OCI-M2 (cell line): ENCODE measurements around the gene PRKCI.
"Not testable (repeated sequence)": the region's sequence is repeated elsewhere in the genome, so short reads cannot be mapped to it uniquely, and the experiment has no call there.

Experiments used
- DNase-seq: peaks from one replicate; lab custom pipeline; 2025; ENCODE audit not compliant: unreplicated experiment; lab: John Stamatoyannopoulos, UW

The PRKCI gene

DNA sequence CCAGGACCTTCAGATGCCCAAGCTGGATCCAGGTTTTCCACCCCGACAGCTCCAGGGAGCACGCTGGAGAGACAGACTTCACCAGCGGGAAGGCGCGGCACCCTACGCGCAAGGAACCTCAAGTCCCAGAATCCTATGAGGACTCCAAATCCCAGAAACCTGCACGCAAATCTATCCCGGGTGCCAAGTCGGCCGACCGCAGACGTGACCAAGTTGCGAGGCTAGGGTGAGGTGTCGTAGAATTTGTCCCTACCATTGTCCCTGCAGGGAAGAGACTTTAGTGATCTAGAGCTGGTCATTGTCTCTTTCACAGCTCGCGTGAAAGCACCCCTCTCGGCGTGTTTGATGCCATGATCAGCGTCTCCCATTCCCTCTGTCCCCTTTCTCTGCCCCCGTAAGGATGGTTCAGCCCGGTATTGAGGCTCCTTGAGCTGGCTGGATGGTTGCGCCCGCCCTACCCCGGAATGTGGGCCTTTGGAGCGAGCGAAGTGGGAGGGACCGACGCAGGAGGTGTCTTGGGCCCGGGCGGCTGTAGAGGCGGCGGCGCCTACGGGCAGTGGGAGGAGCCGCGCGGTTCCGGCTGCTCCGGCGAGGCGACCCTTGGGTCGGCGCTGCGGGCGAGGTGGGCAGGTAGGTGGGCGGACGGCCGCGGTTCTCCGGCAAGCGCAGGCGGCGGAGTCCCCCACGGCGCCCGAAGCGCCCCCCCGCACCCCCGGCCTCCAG, at the start of gene PRKCI:
TSS of gene PRKCI (plus strand) at position 501 of the 723 bp plus-strand sequence. CDS start 246 bp downstream, outside the sequence.
- peak; percentile 61 for DNase-seq

DNA sequence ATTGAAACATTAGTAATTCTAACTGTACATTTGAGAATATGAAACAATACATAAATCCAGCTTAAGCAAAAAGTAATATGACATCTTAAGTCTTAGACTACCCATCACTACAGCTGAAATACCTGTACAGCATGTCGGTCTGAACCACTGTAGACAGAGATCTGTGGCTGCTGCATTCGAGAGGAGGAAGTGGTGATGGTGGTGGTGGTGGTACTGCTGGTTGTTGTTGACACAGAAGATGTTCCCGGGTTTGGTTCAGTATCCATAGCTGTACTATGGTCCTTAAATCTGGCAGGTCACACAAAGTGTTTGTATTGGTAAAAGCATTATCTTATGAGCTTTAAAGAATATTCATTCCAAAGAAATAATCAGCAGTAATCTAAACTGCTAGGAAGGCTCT, 43.6 kb upstream of the PRKCI start:
- DNase-seq, result no peak

DNA sequence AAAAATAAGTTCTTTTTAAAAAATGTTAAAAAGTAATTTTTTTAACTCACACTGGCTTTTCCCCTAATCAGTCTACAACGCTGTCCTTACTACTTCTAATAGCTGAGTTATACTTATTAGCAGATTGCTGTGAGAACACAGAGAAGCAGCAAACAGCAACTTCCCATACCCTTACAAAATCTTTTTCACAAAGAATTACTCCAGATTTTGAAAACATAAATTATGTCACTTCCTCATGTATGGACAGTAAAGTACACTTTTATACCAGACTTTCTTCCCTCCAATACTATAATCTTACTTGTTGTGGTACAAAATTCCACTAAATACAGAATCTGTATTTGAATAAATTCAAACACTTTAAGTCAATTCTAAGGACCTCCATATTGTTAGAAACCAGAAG, 42.8 kb upstream of the PRKCI start:
- no peak for DNase-seq

DNA sequence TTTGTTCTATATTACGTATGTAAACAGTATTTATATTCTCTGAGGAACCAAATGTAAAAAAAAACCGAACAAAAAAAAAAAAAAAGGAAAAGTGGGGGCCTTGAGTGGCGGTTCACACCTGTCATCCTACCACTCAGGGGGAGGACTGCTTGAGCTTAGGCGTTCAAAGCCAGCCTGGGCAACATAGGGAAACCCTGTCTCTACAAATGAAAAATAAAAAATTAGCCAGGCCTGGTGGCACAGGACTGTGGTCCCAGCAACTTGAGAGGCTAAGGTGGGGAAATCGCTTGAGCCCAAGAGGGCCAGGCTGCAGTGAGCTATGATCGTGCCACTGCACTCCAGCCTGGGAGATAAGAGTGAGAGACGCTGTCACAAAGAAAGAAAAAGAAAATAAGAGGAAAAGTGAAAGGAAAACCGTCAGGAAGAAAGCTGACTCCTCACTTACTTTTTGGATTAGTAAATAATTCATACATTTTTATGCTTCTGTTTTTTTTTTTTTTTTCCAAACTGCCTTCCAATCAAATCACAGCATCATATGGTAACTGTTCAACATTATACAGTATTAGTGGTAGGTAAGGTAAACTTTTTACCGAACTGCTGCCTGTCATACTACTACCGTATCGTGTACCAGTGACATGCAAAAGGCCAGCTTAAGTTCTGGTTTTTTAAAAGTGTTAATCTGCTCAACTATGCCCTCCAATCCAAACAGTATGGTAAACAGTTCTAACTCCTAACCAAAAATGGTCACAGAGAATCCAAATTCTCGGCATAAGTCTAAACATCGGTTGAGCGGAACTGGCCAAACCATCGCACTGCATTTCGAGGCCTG, 41.9 kb upstream of the PRKCI start:
- DNase-seq, result no peak

DNA sequence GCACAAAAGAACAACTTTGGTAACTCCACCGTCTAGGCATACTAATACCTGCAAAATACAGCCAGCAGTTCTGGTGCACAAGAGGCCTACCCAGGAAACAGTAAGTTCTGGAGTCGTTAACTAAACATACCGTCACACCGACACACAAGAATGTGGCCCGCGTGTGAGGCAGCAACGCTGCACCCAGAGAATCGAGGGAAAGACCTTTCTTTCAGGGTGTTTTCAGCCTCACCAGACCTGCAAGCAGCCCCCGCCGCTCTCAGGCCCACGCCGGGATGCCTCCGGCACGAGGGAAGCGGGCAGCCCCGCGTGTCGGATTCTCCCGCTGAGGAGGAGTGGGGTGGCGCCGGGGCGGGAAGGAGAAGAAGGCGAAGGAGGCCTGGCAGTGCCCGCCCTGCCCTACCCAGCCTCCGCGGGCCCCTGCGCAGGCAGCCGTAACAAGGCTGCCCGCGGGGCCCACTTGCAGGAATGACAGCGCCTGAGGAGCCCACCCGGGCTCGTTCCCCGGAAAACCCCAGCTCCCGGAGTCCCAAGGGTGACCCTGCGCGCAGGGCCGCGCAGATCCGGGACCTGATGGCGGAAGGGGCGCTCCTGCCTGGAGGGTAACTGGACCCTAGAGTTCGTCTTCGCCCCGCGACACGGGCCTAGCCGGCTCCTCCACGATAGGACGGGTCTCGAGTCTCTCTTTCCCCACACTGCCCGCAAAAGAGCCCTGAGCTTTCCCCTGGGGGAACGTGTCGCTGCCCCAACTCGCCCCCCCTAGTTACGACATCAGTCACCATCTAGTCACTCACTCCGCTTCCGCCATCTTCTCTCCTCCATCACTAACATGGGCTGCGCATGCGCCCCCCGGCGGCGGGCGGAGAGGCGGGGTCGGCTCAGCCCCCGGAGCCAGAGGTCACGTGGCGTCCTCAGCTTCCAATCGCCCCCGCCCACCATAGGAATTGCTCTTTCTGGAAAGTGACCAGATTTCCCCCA, 41.0 kb upstream of the PRKCI start, which contains the start of gene PHC3:
TSS of gene PHC3 (minus strand) at position 826 of the 978 bp plus-strand sequence. CDS start at position 808, 18 bp downstream.
- peak; percentile 23 for DNase-seq

DNA sequence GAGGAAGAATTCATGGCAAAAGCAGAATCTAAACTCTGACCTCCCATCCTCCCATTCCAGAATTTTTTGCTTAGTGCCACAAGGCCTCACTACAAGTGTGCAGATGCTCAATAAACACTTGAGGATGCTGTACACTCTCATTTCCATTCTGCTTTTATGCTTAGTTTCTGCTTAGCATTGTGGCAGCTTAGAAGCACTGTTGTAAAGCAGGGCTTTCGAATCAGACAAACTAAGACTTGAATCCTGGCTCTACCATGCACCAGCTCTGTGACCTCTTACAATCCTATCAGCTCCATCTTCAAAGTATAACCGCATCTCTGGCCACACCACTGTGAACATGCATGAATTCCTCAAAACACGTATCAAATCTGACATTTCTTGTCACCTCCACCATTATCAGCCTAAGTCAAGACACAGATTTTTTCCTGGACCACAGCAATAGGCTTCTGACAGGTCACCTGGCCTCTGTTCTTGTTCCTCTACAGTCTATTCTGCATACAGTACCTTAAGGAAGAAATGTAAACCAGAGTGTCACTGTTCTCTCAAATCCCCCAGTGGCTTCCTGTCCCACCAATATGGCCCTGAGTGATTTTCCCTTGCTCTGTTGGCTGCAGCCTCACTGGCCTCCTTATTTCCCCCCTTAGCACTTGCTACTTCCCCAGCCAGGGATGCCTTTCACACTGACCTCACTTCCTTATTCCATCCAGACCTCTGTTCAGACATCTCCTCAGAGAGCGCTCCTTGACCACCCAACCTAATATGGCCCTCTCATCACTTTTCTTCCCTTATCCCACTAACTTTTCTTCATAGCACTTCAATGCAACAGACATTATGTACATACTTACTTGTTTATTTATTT, 32.6 kb upstream of the PRKCI start:
- no peak for DNase-seq

DNA sequence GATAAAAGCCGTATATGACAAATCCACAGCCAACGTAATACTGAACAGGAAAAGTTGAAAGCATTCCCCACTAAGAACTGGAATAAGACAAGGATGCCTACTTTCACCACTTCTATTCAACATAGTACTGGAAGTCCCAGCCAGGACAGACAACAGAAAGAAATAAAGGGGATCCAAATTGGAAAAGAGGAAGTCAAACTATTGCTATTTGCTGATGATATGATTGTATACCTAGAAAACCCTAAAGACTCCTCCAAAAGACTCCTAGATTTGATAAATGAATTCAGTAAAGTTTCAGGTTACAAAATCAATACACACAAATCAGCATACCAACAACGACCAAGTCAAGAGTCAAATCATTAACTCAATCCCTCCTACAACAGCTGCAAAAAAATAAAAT, 26.5 kb upstream of the PRKCI start:
- not testable (repeated sequence) for DNase-seq

DNA sequence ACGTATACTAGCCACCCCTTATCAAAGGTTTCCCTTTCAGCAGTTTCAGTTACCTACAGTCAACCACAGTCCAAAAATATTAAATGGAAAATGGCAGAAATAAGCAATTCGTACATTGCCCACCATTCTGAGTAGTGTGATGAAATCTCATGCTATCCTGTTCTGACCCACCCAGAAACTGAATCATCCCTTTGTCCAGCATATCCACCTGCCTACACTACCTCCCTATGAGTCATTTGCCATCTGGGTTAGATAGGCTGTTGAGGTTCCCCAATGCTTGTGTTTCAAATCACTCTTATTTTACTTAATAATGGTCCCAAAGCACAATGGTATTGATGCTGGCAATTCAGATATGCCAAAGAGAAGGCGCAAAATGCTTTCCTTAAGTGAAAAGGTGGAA, 25.4 kb upstream of the PRKCI start:
- no peak for DNase-seq

DNA sequence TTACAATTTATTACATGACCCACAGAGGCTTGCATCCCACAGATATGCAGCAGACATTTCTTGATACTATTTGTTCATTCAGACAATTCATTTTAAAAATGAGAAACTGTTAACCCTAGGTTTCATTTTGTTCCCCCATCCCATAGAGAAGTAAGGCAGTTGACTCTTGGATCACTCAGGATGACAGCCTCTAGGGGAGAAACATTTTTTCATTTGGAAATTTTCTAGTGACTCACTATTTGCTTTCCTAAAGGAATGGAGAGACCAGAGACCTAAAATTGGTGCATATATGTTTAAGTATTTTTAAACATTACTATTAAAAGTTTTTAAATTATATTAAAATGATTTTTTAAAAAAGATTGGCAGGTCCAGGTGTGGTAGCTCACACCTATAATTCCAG, 21.2 kb upstream of the PRKCI start:
- DNase-seq, result no peak

DNA sequence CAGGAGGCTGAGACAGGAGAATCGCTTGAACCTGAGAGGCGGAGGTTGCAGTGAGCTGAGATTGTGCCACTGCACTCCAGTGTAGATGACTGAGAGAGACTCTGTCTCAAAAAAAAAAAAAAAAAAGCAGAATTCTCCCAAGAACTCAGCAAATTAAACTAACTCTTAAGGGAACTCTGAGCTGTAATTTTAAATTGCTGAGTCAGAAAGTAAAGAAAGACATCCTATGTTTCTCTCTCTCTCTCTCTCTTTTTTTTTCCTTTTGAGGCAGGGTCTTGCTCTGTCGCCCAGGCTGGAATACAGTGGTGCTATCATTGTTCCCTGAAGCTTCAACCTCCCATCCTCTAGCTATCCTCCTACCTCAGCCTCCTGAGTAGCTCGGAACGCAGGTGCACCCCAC, 20.7 kb upstream of the PRKCI start:
- DNase-seq, result no peak

DNA sequence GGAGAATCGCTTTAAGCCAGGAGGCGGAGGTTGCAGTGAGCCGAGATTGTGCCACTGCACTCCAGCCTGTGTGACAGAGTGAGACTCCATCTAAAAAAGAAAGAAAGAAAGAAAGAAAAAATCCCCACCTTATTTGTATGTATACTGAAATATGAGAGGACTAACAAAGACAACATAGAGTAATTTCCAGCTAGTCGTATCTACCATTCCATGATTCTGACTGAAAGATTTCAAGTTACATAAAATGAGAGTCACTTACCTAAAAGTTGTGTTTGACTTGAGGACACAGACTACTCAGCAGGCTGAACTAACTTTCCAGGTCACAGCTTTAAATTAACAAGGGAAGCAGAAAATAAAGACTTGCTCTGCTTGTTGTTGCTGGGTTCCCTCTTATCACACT, 18.8 kb upstream of the PRKCI start:
- DNase-seq, result no peak

DNA sequence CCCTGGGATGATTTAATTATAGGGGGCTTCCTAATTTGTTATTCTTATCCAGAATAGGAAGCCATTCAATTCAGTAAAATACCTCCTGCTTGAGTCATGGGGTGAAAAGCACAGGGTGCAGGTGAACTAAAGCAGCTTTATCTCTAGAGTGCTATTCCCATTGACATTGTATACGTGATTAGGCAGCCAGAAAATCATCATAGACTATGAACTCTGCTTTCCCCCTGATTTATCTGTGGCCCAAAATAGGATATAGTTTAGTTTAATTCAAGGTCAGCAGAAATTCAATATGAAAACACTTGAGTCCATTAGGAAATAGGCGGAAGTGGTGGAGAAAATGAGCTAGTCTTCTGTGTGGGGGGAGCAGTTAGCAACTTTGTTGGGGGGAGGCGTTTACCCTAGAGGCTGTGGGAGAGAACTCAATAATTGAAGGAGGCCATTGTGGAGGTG, 18.2 kb upstream of the PRKCI start:
- DNase-seq, result no peak

DNA sequence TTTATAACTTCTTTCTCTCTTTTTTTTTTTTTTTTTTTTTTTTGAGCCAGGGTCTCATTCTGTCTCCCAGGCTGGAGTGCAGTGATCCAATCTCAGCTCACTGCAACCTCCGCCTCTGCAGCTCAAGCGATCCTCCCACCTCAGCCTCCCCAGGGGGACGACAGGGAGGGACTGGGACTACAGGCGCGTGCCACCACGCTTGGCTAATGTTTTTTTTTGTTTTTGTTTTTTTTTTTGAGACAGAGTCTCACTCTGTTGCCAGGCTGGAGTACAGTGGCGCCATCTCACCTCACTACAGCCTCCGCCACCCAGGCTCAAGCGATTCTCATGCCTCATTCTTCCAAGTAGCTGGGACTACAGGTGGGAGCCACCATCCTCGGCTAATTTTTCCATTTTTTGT, 17.7 kb upstream of the PRKCI start:
- DNase-seq, result no peak

DNA sequence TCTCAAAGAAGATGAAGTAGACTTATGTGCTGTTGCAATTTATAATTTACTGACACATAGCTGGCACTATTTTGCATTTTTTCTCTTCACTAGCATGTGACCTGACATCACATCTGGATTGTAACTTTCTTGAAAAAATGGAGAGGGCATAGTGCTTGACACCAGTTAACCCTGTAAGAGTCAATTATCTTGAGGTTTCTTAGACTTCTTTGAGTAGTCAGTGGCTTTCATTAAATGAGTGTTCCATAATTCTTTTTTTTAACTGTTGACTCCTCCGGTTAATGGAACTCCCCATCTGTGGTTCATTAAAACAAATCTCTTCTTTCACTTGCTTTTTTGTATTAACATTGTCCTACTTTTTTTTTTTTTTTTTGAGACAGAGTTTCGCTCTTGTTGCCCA, 16.9 kb upstream of the PRKCI start:
- no peak for DNase-seq

DNA sequence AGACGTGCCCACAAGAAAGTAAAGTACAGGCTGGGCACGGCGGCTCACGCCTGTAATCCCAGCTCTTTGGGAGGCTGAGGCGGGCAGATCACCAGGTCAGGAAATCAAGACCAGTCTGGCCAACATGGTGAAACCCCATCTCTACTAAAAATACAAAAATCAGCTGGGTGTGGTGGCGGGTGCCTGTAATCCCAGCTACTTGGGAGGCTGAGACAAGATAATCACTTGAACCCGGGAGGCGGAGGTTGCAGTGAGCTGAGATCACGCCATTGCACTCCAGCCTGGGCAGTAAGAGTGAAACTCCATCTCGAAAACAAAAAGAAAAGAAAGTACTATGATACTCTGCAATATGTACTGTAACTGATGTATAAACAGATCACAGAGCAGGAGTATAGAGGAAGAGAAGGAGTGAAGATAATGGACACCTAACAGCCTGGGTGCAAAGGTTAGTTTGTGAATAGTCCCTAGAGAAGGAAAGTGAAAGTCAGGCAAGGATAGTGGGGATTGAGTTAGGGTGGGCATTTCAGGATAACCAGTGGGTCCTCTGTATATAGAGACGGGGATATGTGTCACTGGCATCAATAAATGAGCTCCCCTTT, 16.0 kb upstream of the PRKCI start:
- DNase-seq, result not testable (repeated sequence)

DNA sequence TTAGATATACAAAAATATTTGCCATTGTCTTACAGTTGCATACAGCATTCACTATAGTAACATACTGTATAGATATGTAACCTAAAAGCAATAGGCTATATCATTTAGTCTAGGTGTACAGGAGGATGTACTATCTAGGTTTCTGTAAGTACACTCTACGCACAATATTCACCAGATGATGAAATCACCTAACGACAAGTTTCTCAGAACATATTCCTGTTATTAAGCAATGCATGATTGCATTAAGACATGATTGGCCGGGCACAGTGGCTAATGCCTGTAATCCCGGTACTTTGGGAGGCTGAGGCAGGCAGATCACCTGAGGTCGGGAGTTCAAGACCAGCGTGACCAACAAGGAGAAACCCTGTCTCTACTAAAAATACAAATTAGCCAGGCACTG, 14.5 kb upstream of the PRKCI start:
- no peak for DNase-seq

DNA sequence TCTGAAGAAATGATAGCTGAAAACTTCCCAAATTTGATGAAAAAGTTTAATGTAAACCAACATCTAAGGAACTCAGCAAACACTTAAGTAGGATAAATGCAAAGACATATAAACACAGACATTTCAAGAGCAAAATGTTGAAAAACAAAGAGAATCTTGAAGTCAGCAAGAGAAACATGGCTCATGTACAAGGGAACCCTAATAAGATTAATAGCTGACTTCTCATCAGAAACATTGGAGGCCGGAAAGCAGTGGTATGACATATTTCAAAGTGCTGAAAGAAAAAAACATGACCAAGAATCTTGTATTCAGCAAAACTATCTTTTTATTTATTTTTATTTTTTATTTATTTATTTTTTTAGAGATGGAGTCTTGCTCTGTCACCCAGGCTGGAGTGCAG, 10.6 kb upstream of the PRKCI start:
- no peak for DNase-seq

DNA sequence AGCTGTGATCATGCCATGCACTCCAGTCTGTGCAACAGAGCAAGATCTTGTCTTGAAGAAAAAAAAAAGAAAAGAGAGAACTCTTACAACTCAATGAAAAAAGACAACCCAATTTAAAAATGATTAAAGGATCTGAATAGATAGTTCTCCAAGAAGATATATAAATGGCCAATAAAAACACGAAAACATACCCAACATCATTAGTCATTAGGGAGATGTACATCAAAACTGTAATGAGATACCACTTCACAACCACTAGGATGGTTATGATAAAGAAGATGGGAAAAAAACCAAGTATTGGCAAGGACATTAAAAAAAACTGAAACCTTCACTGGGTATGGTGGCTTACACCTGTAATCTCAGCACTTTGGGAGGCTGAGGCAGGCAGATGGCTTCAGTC, 2.4 kb upstream of the PRKCI start:
- DNase-seq, result no peak

DNA sequence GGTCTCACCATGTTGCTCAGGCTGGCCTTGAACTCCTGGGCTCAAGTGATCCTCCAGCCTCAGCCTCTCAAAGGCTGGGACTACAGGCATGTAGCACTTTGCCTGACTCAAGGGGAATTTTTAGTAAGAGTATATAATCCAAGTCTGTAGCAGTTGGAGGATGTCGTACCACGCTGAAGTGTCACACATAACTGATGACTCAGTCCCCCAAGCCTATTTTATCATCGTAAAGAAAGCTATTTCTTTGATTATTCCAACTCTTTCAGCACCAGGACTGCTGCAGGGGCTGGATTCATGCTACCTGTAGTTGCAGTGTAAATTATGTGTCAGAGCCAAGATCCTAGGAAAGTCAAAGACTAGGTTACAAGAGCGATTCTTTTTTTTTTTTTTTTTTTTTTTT, 1.4 kb upstream of the PRKCI start:
- no peak for DNase-seq
